ENCODE results near the gene VPS29.
A peak's percentile ranks its signal among the peaks of the same experiment; 100 is the strongest.

The VPS29 gene

DNA sequence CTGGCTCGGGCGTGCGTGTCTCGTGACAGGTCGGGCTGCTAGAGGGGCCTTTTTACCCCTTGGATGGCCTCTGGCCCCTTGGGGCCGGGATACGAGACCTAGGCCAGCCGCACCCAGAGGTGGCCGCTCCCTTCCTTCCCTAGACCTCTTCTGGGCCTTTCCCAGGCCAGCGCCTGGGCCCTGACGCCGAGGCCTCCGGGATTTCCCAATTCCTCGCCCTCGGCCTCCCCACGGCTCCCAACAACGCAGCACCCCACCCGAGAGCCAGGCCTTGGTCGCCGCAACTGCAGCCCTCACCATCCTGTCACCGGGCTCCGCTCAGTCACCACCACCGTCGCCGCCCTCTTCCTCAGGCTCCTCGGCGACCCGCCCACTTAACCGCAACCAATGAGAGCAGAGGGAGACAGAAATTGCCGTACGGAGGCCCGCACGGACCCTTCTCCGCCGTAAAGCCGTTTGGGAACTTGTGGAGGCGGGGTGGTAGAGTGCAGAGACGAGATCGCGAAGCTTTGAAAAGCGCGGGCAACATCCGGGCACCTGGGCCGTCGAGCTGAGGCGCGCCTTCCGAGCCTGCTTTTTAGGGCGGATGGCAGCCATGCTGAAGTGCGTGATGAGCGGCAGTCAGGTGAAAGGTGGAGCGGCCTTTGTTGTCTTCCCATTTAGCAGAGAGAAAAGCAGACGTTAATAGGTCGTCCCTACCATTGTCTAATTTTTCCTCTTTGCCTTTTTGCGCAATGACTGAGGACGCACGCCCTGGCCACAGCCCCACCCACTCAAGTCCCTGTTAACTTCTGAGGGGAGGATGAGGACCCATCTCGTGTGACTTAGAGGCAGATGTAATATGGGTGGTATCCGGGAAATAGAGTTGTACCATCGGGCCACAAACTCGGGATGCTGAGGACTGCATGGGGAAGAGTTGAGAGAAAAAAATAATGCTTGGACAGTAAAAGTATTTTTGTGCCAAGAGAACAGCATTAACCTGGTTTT lies at the start of gene VPS29, which contains the start of gene RAD9B:
TSS of gene VPS29 (minus strand) at position 360 of the 987 bp plus-strand sequence. CDS start at position 300, 60 bp downstream.
TSS of gene RAD9B (plus strand) at position 580 of the 987 bp plus-strand sequence. CDS start at position 587, 7 bp downstream.
- TF ChIP-seq, protein P1, sequence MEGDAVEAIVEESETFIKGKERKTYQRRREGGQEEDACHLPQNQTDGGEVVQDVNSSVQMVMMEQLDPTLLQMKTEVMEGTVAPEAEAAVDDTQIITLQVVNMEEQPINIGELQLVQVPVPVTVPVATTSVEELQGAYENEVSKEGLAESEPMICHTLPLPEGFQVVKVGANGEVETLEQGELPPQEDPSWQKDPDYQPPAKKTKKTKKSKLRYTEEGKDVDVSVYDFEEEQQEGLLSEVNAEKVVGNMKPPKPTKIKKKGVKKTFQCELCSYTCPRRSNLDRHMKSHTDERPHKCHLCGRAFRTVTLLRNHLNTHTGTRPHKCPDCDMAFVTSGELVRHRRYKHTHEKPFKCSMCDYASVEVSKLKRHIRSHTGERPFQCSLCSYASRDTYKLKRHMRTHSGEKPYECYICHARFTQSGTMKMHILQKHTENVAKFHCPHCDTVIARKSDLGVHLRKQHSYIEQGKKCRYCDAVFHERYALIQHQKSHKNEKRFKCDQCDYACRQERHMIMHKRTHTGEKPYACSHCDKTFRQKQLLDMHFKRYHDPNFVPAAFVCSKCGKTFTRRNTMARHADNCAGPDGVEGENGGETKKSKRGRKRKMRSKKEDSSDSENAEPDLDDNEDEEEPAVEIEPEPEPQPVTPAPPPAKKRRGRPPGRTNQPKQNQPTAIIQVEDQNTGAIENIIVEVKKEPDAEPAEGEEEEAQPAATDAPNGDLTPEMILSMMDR (IDR thresholded peaks at IDR 0.05; ENCODE audit: low read depth, low read length), result no peak
- H3K4me3 ChIP-seq (ENCODE audit: low read depth, low read length), result peak within 1 kb of the TSS; percentile 74

DNA sequence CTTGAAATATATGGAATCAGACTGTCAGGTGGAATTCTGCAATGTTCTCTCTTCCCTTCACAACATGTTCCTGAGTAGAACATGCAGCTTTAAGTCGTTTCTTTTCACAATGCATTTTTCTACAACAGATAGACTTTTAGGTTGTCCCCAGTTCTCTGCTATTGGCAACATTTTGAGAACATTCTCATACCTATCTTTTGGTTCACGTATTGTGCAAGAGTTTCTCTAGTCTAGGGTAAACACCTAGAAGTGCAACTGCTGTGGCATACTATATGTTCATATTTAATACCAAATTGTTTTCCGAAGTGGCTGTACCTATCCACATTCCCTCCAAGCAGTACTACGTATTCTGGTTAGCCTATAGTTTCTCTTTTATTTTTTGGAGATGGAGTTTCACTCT lies 49.1 kb upstream of the VPS29 start:
- TF ChIP-seq, protein P1 (IDR thresholded peaks at IDR 0.05; ENCODE audit: low read depth, low read length), result no peak

DNA sequence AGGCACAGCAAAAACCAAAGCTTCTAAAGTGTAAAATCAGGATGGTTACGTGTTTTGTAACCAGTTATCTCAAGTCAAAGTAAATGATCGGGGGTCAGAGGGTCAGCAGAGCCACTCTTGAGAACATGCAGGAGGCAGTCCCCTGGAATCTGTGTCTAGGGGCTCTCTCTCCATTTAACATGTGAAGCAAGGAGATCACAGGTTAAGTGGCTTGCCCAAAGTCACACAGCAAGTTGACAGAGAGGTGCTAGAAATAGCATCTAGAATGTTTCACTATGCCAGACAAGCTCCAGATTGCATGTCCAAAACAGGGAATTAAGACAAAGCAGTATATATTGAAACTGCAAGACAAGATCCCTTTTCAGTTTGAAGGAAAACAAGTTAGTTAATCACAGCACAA lies 47.8 kb upstream of the VPS29 start:
- no peak overlapping the region for H3K4me3 ChIP-seq (ENCODE audit: low read depth, low read length)
- TF ChIP-seq, protein P1 (IDR thresholded peaks at IDR 0.05; ENCODE audit: low read depth, low read length), result no peak

More for the DNA sequence above, 49.1 kb upstream of the VPS29 start:
- no peak overlapping the region for H3K4me3 ChIP-seq (ENCODE audit: low read depth, low read length)

DNA sequence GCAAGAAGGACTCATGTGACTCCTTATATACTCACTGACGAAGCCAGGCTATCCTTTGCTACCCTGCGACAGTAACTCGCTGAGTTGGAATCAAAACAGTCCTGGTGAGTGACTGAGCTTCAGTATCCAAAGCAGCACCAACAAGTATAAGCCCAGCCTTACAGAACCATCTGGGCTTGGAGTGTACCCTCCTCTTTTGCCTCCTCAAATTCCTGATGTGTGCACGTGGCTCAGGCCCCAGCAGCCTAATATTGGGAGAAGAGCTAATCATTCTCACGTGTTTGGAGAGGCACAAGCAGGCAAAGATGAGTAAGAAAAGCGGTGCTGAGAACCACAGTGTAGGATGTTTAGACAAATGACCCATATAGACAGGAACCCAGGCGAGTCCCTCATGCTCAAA lies 46.8 kb upstream of the VPS29 start:
- no peak overlapping the region for H3K4me3 ChIP-seq (ENCODE audit: low read depth, low read length)
- TF ChIP-seq, protein P1 (IDR thresholded peaks at IDR 0.05; ENCODE audit: low read depth, low read length), result no peak

DNA sequence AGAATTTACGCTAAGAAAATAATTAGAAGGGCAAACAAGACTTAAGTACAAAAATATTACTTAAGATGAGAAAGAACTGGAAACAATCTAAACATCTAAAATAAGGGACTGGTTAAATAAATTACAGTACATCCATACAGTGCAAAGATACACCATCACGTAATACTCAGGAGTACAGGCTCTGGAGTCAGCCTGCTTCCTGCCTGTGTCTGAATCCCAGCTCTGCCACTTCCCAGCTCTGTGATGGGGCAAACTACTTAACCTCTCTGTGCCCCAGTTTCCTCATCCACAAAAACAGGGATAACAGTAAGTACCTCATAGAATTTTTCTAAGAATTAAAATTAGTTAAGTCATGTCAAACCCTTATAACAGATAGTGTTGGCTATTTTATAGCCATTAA lies 45.2 kb upstream of the VPS29 start:
- TF ChIP-seq, protein P1 (IDR thresholded peaks at IDR 0.05; ENCODE audit: low read depth, low read length), result no peak
- H3K4me3 ChIP-seq (ENCODE audit: low read depth, low read length), result no peak overlapping the region

DNA sequence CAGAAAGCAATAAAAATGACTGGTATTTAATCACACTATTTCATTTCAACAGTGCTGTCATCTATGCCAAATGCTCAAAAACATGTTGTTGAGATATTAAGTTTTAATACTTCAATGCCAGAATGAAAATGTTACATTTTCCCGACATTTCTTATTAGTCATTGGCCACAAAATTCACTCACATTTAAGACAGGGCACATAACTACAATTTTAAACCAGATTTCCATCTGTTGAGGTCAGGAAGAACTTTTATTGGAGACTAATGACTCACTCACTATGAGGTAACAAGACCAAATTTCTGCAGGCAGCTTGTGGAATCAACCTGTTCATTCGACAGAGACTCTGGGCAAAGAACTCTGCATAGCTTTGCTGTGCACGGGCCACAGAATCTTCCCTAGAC lies 44.4 kb upstream of the VPS29 start:
- no peak overlapping the region for H3K4me3 ChIP-seq (ENCODE audit: low read depth, low read length)

More for the DNA sequence above, 44.4 kb upstream of the VPS29 start:
- TF ChIP-seq, protein P1 (IDR thresholded peaks at IDR 0.05; ENCODE audit: low read depth, low read length), result no peak
